ENCODE data around the gene GNAQ.

The GNAQ gene

GRCh38 chr9:77808751-77809081, 222.9 kb downstream of the GNAQ start:
- no peak for DNase-seq

- DNase-seq: no peak
Observed at GRCh38 chr9:77807846-77808750, 223.5 kb downstream of the GNAQ start.

- no peak for DNase-seq
Observed at GRCh38 chr9:77807281-77807683, 224.3 kb downstream of the GNAQ start.

GRCh38 chr9:77806741-77807140, 224.9 kb downstream of the GNAQ start:
- DNase-seq: no peak

- no peak for DNase-seq
Observed at GRCh38 chr9:77805810-77806209, 225.8 kb downstream of the GNAQ start.

GRCh38 chr9:77803423-77803822, 228.2 kb downstream of the GNAQ start:
- no peak for DNase-seq

DNA sequence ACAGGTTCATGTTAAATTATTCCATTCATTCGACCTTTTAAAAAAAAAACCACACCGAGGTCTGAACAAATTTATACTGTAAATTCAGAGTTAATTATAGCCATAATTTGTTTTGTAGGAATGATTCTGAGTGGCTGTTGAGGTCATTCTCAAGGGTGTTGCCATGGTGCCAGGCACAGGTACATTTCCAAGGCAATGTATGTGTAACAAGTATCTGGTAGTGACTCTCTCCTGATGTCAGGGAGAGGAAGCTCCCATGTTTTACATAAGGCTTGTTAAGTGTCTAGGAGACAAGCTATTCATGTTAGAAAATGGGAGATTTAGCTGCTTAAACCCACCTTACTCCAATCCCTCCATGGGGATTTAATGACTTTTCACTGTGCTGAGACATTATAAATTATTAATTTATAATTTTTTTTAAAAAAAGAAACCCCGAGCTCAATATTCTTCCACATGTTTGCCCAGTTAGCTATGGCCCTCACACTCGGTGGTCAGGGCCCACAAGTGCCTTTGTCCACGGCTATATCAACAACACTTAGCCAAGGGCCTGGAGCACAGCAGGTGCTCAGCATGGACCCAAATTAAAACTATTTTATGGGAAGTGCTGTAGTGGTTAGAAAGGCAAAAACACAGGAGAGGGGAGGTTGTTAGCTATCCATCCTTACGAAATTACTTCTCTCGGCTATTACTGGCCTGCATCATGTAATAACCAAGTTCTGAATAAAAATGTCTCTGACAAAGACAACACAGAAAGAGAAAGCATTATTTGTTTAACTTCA, 228.9 kb downstream of the GNAQ start:
- DNase-seq: peak; percentile 95

GRCh38 chr9:77802064-77802463, 229.5 kb downstream of the GNAQ start:
- no peak for DNase-seq

GRCh38 chr9:77800924-77801551, 230.6 kb downstream of the GNAQ start:
- no peak for DNase-seq

DNA sequence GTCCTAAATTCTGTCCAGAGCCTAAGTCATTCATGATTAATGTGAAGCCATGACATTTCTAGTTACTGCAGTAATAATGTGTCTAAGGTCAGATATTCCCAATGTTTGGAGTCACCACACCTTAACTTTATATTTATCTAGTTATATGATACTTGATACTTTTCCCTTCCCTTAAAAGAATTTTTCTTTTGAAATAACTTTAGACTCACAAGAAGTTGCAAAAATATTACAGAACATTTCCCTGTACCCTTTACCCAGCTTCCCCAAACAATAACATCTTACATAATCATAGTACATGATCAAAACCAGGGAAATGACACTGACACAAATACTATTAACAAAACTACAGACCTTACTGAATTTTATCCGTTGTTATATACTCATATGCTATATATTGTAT, 233.5 kb downstream of the GNAQ start:
- DNase-seq: no peak

DNA sequence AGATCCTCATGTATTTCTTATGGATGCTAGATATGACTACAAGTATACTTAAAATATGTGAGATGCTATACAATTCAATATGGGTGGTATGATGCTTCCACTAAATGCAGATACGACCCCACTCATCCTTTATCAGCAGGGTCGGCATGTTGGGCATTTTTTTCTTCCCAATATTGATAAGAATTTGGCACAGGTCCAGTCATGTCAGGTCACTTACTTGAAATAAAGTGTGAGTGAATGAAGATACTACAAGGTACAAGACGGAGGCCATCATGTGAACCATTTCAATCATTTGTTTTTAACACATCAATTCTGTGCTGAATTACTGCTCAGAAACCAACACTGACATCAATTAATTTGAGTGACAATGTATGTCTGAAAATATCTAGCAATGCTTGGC, 236.6 kb downstream of the GNAQ start:
- DNase-seq: no peak

GRCh38 chr9:77793849-77794248, 237.8 kb downstream of the GNAQ start:
- no peak for DNase-seq

- no peak for DNase-seq
Observed at GRCh38 chr9:77789891-77790290, 241.7 kb downstream of the GNAQ start.

DNA sequence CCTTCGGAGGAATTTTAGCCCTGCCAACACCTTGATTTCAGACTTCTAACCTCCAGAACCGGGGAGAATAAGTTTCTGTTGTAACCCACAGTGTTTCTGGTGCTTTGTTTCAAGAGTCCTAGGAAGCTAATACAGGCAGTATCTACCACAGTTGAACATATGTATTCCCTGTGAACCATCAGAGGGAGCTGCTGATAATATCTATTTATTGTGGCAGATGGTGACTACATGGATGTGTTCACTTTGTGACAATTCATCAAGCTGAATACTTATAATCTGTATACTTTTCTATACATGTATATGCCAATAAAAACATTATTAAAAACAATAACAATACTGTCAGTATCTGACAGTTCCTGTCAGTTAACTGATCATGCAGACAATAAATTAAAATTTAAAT, 246.3 kb downstream of the GNAQ start:
- no peak for DNase-seq

- DNase-seq: no peak
Observed at GRCh38 chr9:77783518-77783917, 248.1 kb downstream of the GNAQ start.

DNA sequence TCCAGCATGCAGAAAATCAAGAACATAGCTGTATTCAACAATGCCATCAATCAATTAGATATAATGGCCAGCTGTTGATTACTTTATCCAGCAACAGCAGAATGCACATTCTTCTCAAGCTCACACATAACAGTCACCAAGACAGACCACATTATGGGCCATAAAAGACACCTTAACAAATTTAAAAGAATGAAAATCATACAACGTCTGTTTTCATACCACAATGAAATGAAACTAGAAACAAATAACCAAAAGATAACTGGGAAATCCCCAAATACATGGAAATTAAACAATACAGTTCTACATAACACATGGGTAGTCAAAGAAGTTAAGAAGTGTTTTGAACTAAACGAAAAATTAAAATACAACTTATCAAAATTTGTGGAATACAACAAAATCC, 252.6 kb downstream of the GNAQ start:
- DNase-seq: no peak

- no peak for DNase-seq
Observed at GRCh38 chr9:77773381-77773780, 258.2 kb downstream of the GNAQ start.

DNA sequence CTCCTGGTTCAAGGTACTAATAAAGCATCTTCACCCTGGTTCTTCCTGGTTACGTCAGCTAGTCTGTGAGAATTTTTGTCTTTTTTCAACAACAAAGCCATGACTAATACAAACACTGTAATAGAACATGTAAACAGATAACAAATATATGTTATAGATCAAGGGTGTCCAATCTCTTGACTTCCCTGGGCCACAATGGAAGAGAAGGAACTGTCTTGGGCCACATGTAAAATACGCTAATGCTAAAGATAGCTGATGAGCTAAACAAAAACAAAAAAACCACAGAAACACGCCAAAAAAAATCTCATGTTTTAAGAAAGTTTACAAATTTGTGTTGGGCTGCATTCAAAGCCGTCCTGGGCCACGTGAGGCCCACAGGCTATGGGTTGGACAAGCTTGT, 259.0 kb downstream of the GNAQ start:
- no peak for DNase-seq

- no peak for DNase-seq
Observed at GRCh38 chr9:77771171-77771570, 260.4 kb downstream of the GNAQ start.

DNA sequence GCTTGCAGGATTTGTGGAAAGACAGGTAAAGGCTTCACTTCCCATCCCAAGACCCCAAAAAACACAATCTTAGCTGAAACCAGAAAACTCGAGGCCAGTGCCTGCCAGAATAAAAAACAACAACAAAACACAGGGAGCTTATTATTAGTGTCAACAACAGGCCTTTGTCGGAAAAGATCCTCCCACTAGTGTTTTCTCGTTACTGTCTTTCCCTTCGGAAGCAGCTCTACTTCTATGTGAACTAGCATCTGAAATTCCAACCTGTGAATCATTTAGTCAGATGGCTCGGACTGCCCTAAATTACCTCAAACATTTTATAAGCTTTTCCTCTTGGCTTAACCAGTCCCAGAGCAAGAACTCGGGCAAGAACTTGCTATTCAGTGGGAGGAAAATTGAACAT, 261.3 kb downstream of the GNAQ start:
- no peak for DNase-seq

GRCh38 chr9:77769246-77769645, 262.4 kb downstream of the GNAQ start:
- no peak for DNase-seq

DNA sequence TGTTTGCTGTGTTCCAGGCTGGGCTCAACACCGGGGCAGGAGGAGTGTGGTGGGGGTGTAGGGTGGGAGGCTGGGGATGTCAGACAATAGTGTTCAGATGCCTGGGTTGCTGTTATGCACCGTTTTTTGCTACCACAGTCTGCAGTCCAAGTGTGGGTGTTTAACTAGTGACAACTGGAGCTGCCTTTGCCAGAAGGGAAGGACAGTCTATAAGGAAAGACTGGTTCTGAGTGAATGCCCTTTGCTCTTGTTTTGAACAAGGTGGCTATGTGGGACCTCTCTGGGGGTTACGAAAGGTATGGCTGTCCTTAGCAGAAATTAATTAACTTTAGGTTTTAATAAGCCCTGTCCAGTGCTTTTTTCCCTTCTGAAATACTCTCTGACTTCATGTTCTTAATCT, 265.0 kb downstream of the GNAQ start:
- no peak for DNase-seq

DNA sequence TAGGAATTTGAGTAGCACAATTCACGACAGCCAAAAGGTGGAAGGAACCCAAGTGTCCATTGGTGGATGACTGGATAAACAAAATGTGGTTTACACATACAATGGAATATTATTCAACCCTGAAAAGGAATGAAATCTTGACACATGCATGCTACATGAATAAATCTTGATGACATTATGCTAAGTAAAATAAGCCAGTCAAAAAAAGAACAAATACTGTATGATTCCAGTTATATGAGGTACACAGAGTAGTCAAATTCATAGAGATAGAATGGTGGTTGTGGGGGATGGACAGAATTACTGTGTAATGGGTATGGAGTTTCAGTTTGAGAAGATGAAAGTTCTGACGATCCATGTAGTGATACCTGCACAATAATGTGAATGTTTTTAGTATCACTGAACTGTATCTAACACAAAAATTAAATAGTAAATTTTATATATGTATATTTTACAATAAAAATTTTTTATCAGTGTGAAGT, 265.8 kb downstream of the GNAQ start:
- no peak for DNase-seq
